Activated CD4-positive, alpha-beta T cell treated with anti-CD3 and anti-CD28 coated beads for 24 hours (primary cell): ENCODE data around the gene ESRRG.
"Not testable (repeated sequence)": the region's sequence is repeated elsewhere in the genome, so short reads cannot be mapped to it uniquely, and the experiment has no call there.

Experiments used
- DNase-seq, 2 donors: peaks; one replicate each; pipeline ENCODE4 v3.0.0-alpha.2; 2020; ENCODE audit warnings: low read depth in 2 of 2

ESRRG gene

GRCh38 chr1:216563087-216563486 lies 160.1 kb downstream of the ESRRG start:
- DNase-seq = no peak

DNA sequence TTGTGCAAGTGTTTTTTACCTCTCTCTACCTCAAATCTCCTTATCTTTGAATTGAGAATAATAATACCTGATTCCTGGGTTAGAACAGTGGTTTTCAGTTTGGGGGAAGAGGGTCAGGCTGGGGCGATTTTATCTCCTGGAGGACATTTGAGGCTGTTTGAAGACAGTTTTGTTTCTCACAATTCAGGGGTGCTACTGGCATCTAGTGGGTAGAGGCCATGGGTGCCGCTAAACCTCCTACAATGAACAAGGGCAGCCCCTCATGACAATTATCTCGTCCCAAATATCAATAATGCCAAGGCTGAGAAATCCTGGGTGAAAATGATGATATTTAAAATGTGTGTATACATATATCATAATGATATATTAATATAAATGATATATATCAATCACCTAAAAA lies 160.8 kb downstream of the ESRRG start:
- DNase-seq = no peak

DNA sequence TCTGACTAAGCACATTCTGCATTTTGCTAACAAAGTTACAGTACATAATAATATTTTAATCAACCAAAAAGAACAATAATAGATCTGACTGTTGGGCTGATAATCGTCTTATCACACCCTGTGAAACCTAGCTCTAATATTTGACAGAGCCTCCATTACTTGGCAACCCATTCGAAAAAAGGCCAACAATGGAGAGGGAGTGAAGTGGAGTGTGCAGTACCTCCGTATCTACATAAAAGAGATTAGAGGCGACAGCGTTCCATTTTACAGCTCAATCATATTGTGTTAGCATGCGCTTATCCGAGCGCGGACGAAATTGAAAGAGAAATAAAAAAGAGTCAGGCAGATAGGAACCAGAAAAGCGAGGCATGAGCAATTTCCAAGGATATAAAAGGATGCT lies 162.7 kb downstream of the ESRRG start:
- no peak for DNase-seq

DNA sequence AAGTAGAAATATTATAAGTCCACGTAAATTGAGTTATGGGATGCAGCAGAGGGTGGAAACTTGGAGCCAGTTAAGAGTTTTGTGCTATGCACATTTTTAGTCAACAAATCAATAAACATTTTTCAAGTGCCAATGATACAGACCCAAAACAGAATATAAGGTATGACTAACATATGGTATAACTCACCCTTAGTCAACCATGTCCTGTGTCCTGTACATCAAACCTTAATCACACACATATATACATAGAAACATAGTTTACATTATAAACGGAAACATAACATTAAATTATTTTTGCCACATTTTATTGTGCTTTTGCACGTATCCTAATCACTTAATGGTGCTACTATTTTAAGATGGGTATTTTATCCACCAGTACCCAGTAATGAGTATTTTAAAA lies 163.9 kb downstream of the ESRRG start:
- DNase-seq = no peak

DNA sequence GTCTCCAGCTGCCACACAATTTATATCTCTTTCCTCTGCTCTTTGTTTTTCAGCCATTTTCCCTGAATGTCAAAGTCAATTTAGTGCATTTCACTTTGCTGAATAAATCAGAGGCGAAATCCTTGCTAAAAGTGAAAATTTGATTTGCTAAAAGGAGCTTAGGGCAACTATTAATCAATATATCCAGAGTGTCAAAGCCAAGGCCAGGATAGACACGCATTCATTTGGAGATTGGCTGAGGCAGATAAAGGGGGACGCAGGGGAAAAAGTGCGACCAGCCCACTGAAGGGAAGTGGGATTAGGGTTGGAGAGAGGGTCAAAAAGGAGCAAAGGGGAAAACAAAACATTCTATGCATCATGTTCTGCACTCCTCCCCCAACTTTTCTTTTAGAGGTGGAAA lies 167.6 kb downstream of the ESRRG start:
- DNase-seq = no peak

GRCh38 chr1:216554934-216555333 lies 168.3 kb downstream of the ESRRG start:
- no peak for DNase-seq

- no peak for DNase-seq
Measured at GRCh38 chr1:216553766-216554165, 169.5 kb downstream of the ESRRG start.

DNA sequence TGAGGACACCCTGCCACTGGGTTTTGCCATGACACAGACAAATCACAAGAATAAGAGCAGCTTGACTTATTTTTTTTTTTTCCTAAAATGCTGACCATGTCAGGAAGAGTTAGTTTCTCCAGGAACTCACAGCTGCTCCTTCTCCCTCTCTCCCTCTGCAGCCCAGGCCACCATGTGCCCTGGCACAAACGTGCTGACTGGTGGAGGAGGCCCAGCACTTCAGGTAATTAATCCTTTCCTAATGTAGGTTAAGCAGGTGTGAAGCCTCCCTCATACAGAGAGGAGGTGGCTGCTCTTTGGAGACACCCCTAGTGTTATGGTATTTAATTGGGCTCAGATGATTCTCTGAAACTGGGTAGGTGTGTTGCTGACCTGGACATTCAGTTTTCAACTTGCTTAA lies 170.2 kb downstream of the ESRRG start:
- no peak for DNase-seq

GRCh38 chr1:216549796-216550195 lies 173.4 kb downstream of the ESRRG start:
- no peak for DNase-seq

- no peak for DNase-seq
Measured at GRCh38 chr1:216542741-216543140, 180.5 kb downstream of the ESRRG start.

DNA sequence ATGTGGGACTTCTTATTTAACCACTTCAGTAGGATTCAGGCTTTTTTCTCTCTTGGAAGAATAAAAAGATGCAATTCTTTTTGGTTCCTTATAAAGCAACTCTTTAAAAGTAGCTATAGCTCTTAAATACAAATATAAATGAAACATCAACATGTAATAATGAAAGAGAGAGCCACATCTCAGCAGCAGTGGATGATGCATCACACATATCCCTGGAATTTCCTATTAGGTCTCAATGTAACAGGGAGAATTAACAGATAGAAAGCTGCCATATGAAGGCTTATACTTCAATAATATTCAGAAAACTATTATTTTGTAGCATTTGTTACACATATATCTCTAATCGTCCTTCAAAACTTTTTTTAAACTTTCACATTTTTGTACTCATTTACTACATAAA lies 181.0 kb downstream of the ESRRG start:
- DNase-seq = no peak

DNA sequence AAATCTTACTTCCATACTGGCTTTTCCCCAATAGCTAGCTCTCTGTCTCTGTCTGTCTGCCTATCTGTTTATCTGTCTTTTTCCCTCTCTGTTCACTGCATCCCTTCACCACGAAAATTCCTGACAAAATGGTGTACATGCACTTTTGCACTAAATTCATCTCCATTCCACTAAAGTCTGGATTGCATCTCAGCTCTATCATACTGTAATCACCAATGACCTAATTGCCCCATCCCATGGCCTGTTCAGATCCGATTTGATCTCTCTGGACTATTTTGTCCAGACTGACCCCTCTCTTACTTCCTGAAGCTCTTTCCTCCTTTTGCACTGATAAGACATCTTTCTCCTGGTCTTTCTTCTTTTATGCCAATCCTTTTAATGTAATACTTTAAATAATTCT lies 187.5 kb downstream of the ESRRG start:
- no peak for DNase-seq

- no peak for DNase-seq
Measured at GRCh38 chr1:216535059-216535458, 188.2 kb downstream of the ESRRG start.

GRCh38 chr1:216533776-216534175 lies 189.5 kb downstream of the ESRRG start:
- DNase-seq = no peak

- no peak for DNase-seq
Measured at GRCh38 chr1:216532251-216532798, 190.9 kb downstream of the ESRRG start.

- DNase-seq = no peak
Measured at GRCh38 chr1:216531263-216532239, 191.7 kb downstream of the ESRRG start.

DNA sequence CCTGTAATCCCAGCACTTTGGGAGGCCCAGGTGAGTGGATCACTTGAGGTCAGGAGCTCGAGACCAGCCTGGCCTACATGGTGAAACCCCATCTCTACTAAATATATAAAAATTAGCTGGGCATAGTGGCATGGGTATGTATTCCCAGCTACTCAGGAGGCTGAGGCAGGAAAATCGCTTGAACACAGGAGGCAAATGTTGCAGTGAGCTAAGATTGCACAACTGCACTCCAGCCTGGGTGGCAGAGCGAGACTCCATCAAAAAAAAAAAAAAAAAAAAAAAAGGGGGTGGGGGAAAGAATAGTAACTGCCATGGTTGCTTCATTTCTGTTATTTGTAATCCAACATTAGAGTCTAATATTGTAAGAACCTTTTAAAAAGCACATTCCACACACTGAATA lies 193.4 kb downstream of the ESRRG start:
- not testable (repeated sequence) for DNase-seq

GRCh38 chr1:216528816-216529215 lies 194.4 kb downstream of the ESRRG start:
- DNase-seq = no peak

GRCh38 chr1:216523449-216524190 lies 199.6 kb downstream of the ESRRG start:
- no peak for DNase-seq

DNA sequence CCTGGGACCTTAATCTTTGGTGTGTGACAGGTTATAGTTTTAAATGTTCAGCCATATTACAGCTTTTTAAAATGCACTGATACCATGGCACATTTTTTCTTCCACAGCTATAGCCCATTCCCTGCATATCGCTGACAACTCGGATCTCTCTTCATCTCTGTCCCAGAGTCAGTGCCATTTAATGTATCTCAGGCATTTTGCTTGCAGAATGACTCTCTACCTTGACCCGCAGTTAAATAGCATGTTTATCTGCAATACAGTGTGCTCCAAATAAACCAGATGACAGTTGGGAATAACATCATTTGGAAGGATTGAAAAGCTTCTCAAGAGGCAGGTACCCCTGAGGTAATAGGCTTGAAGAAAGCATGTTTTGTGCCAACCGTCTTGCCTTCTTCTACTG lies 200.2 kb downstream of the ESRRG start:
- DNase-seq = no peak

GRCh38 chr1:216521477-216521876 lies 201.8 kb downstream of the ESRRG start:
- DNase-seq = no peak

DNA sequence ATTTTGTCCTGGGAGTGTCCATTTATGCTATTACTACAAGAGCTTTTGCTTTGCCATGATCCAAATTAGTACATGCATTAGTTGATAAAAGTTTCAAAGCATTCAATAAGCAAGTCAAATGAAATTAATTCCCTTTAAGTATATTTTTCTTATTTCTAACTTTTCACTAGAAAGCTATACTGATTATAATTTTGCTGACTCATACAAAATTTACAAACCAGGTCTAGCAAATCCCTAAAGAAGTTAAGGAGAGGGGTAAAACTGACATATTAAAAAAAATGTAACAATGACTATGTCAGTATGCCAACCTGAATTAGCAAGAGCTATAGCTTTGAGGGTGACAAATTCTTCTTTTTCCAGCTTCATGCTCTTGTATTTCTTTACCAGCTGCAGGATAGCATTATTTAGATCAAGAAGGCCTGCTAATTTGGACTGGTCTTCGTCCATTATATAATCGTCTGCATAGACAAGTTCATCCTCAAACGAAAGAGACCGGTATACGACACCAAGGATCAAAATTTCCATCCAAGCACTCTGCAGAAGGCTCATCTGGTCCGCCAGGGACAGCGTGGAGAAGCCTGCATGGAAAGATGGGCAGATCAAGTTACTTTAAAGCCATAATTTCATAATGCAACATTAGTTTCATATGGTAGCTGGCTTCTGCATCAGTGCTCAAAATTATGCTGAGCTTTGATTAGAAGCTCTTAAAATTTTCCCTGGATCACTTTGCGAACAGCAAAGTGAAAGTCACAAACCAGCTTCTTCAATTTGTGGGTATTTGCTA lies 204.2 kb downstream of the ESRRG start:
- DNase-seq = no peak
